Mesendoderm (in vitro differentiated cells): ENCODE results near the gene TGFB2.

ENCODE experiments used
- DNase-seq: peaks from one replicate; pipeline ENCODE4 v3.0.0; 2013
- H2AK5ac ChIP-seq: 2 replicates; pipeline ENCODE4 v1.6.1; 2013; ENCODE audit warnings: low read length, inconsistent platforms
- H2BK120ac ChIP-seq: 2 replicates; pipeline ENCODE4 v1.6.1; 2013; ENCODE audit warnings: low read depth, mild to moderate bottlenecking, low read length, moderate library complexity, mixed read lengths
- H2BK15ac ChIP-seq: replicated peaks from 2 replicates; pipeline ENCODE4 v1.6.1; 2013; ENCODE audit warnings: low read depth, mild to moderate bottlenecking, moderate library complexity
- H2BK5ac ChIP-seq: 2 replicates; pipeline ENCODE4 v1.6.1; 2013; ENCODE audit warnings: low read length, inconsistent platforms
- H3K18ac ChIP-seq: 2 replicates; pipeline ENCODE4 v1.6.1; 2013; ENCODE audit warnings: mild to moderate bottlenecking, low read length, mixed read lengths
- H3K23ac ChIP-seq: one replicate; pipeline ENCODE4 v1.6.1; 2013; ENCODE audit warnings: low read length
- H3K27ac ChIP-seq: 2 replicates; pipeline ENCODE4 v1.5.1; 2013; ENCODE audit warnings: low read depth, mild to moderate bottlenecking, inconsistent platforms, low read length, moderate library complexity
- H3K27me3 ChIP-seq: 2 replicates; pipeline ENCODE4 v1.6.1; 2013; ENCODE audit warnings: low read length, control low read depth, mild to moderate bottlenecking, inconsistent platforms; ENCODE audit not compliant: insufficient read depth, poor library complexity
- H3K36me3 ChIP-seq: 2 replicates; pipeline ENCODE4 v1.6.1; 2013; ENCODE audit warnings: low read length, inconsistent platforms; ENCODE audit not compliant: control insufficient read depth, insufficient read depth
- H3K4ac ChIP-seq: one replicate; pipeline ENCODE4 v1.6.1; 2013; ENCODE audit warnings: low read depth, mild to moderate bottlenecking, low read length, moderate library complexity
- H3K4me1 ChIP-seq: 2 replicates; pipeline ENCODE4 v1.6.1; 2013; ENCODE audit warnings: low read depth, low read length, inconsistent platforms; ENCODE audit not compliant: control insufficient read depth
- H3K4me2 ChIP-seq: 2 replicates; pipeline ENCODE4 v1.6.1; 2013; ENCODE audit warnings: low read length
- H3K4me3 ChIP-seq: 2 replicates; pipeline ENCODE4 v1.5.1; 2013; ENCODE audit warnings: mild to moderate bottlenecking, low read length
- H3K56ac ChIP-seq: one replicate; pipeline ENCODE4 v1.6.1; 2013; ENCODE audit warnings: low read length
- H3K79me1 ChIP-seq: 2 replicates; pipeline ENCODE4 v1.6.1; 2013; ENCODE audit warnings: low read length, inconsistent platforms
- H3K79me2 ChIP-seq: 2 replicates; pipeline ENCODE4 v1.6.1; 2013; ENCODE audit warnings: mild to moderate bottlenecking, low read length; ENCODE audit not compliant: control insufficient read depth, insufficient read depth
- H3K9ac ChIP-seq: 2 replicates; pipeline ENCODE4 v1.6.1; 2013; ENCODE audit warnings: low read length, inconsistent platforms
- H4K5ac ChIP-seq: one replicate; pipeline ENCODE4 v1.6.1; 2013; ENCODE audit warnings: low read length
- H4K8ac ChIP-seq: one replicate; pipeline ENCODE4 v1.6.1; 2013; ENCODE audit warnings: low read depth, mild to moderate bottlenecking, control low read depth, low read length, moderate library complexity
- WGBS: extraction: QIAGEN DNeasy Blood & Tissue Kit; methylation state at CpG from one replicate; pipeline ENCODE4 v1.1.7; 2013; ENCODE audit warnings: low lambda C conversion rate, missing lambda C conversion rate; ENCODE audit not compliant: insufficient coverage; ENCODE audit errors: extremely low coverage; 5-methylcytosine and 5-hydroxymethylcytosine counted together

Gene TGFB2

GRCh38 chr1:218390618-218391017, 45.5 kb downstream of the TGFB2 start:
- no peak for DNase-seq
- no peaks in the 10 kb centered on the region for H3K79me2 ChIP-seq
- no peaks in the 10 kb centered on the region for H3K4me1 ChIP-seq
- H2BK15ac ChIP-seq: no peak overlapping the region
- H4K8ac ChIP-seq: no peak overlapping the region
- H3K56ac ChIP-seq: no peak overlapping the region
- H2AK5ac ChIP-seq: no peak overlapping the region
- H3K23ac ChIP-seq: no peak overlapping the region
- H3K79me1 ChIP-seq: no peaks in the 10 kb centered on the region
- no peak overlapping the region for H2BK5ac ChIP-seq
- no peak overlapping the region for H3K18ac ChIP-seq
- no peak overlapping the region for H4K5ac ChIP-seq
- no peaks in the 10 kb centered on the region for H3K27me3 ChIP-seq
- no peak overlapping the region for H3K4me2 ChIP-seq
- H3K4ac ChIP-seq: no peak overlapping the region
- H2BK120ac ChIP-seq: no peak overlapping the region
- WGBS: no CpG with 5 or more reads among the region's 3 CpGs
- H3K27ac ChIP-seq: no peak overlapping the region
- H3K4me3 ChIP-seq: no peak overlapping the region
- no peaks in the 10 kb centered on the region for H3K36me3 ChIP-seq
- H3K9ac ChIP-seq: no peak overlapping the region

- no peak overlapping the region for H3K27ac ChIP-seq
- WGBS: no CpG with 5 or more reads among the region's 4 CpGs
- H3K79me2 ChIP-seq: no peaks in the 10 kb centered on the region
- no peak overlapping the region for H3K4me2 ChIP-seq
- no peaks in the 10 kb centered on the region for H3K4me1 ChIP-seq
- H3K36me3 ChIP-seq: no peaks in the 10 kb centered on the region
- no peaks in the 10 kb centered on the region for H3K27me3 ChIP-seq
- no peak overlapping the region for H3K4ac ChIP-seq
- no peak overlapping the region for H3K56ac ChIP-seq
- H3K18ac ChIP-seq: no peak overlapping the region
- no peak overlapping the region for H2BK120ac ChIP-seq
- no peak overlapping the region for H2BK5ac ChIP-seq
- no peak overlapping the region for H2AK5ac ChIP-seq
- no peak for DNase-seq
- H4K8ac ChIP-seq: no peak overlapping the region
- H2BK15ac ChIP-seq: no peak overlapping the region
- no peak overlapping the region for H3K4me3 ChIP-seq
- no peak overlapping the region for H3K23ac ChIP-seq
- no peak overlapping the region for H4K5ac ChIP-seq
- no peaks in the 10 kb centered on the region for H3K79me1 ChIP-seq
- no peak overlapping the region for H3K9ac ChIP-seq
Observed at GRCh38 chr1:218392780-218393179, 47.6 kb downstream of the TGFB2 start.

- no peaks in the 10 kb centered on the region for H3K27me3 ChIP-seq
- no peak for DNase-seq
- no peak overlapping the region for H3K18ac ChIP-seq
- H2BK120ac ChIP-seq: no peak overlapping the region
- no peak overlapping the region for H2BK15ac ChIP-seq
- H3K4me1 ChIP-seq: no peaks in the 10 kb centered on the region
- no peaks in the 10 kb centered on the region for H3K79me2 ChIP-seq
- no peak overlapping the region for H2AK5ac ChIP-seq
- no peak overlapping the region for H3K4me2 ChIP-seq
- no peak overlapping the region for H4K8ac ChIP-seq
- H3K79me1 ChIP-seq: no peaks in the 10 kb centered on the region
- H3K27ac ChIP-seq: no peak overlapping the region
- no peak overlapping the region for H3K4me3 ChIP-seq
- H2BK5ac ChIP-seq: no peak overlapping the region
- H4K5ac ChIP-seq: no peak overlapping the region
- no peak overlapping the region for H3K56ac ChIP-seq
- H3K4ac ChIP-seq: no peak overlapping the region
- no peak overlapping the region for H3K9ac ChIP-seq
- no peaks in the 10 kb centered on the region for H3K36me3 ChIP-seq
- no CpG with 5 or more reads among the region's 11 CpGs for WGBS
- H3K23ac ChIP-seq: no peak overlapping the region
Observed at GRCh38 chr1:218394416-218394815, 49.3 kb downstream of the TGFB2 start.

- Histone ChIP-seq H3K9ac (no peak overlapping the region), H3K27ac (no peak overlapping the region), H3K23ac (no peak overlapping the region), H3K27me3 (no peaks in the 10 kb centered on the region), H3K36me3 (no peaks in the 10 kb centered on the region), H3K4me3 (no peak overlapping the region), H2AK5ac (no peak overlapping the region), H3K79me1 (no peaks in the 10 kb centered on the region), H3K4me1 (no peaks in the 10 kb centered on the region), H2BK5ac (no peak overlapping the region), H3K79me2 (no peaks in the 10 kb centered on the region), H3K18ac (no peak overlapping the region), H4K8ac (no peak overlapping the region), H2BK120ac (no peak overlapping the region), H2BK15ac (no peak overlapping the region), H4K5ac (no peak overlapping the region), H3K4me2 (no peak overlapping the region), H3K4ac (no peak overlapping the region), H3K56ac (no peak overlapping the region)
- DNase-seq: no peak
- no CpG with 5 or more reads among the region's 2 CpGs for WGBS
Observed at GRCh38 chr1:218394989-218395388, 49.9 kb downstream of the TGFB2 start.

- H3K4me2 ChIP-seq: no peak overlapping the region
- H3K79me1 ChIP-seq: no peaks in the 10 kb centered on the region
- H3K4me3 ChIP-seq: no peak overlapping the region
- H2BK5ac ChIP-seq: no peak overlapping the region
- H3K18ac ChIP-seq: no peak overlapping the region
- H4K5ac ChIP-seq: no peak overlapping the region
- H3K27ac ChIP-seq: no peak overlapping the region
- H3K4me1 ChIP-seq: no peaks in the 10 kb centered on the region
- H3K56ac ChIP-seq: no peak overlapping the region
- H3K23ac ChIP-seq: no peak overlapping the region
- H3K4ac ChIP-seq: no peak overlapping the region
- H3K9ac ChIP-seq: no peak overlapping the region
- no peaks in the 10 kb centered on the region for H3K36me3 ChIP-seq
- H3K79me2 ChIP-seq: no peaks in the 10 kb centered on the region
- no peak overlapping the region for H2AK5ac ChIP-seq
- H2BK15ac ChIP-seq: no peak overlapping the region
- H2BK120ac ChIP-seq: no peak overlapping the region
- no peak overlapping the region for H4K8ac ChIP-seq
- DNase-seq: no peak
- H3K27me3 ChIP-seq: no peaks in the 10 kb centered on the region
- no CpG with 5 or more reads among the region's 1 CpG for WGBS
Observed at GRCh38 chr1:218395916-218396315, 50.8 kb downstream of the TGFB2 start.

GRCh38 chr1:218397752-218398339, 52.7 kb downstream of the TGFB2 start:
- H3K9ac ChIP-seq: no peak overlapping the region
- H3K4ac ChIP-seq: no peak overlapping the region
- H2BK5ac ChIP-seq: no peak overlapping the region
- no peak overlapping the region for H3K27ac ChIP-seq
- H3K4me3 ChIP-seq: no peak overlapping the region
- H3K4me2 ChIP-seq: no peak overlapping the region
- no peak overlapping the region for H2BK15ac ChIP-seq
- H3K56ac ChIP-seq: no peak overlapping the region
- H4K5ac ChIP-seq: no peak overlapping the region
- H3K36me3 ChIP-seq: no peaks in the 10 kb centered on the region
- no peaks in the 10 kb centered on the region for H3K4me1 ChIP-seq
- DNase-seq: peak; percentile 8
- no peak overlapping the region for H2BK120ac ChIP-seq
- H2AK5ac ChIP-seq: no peak overlapping the region
- no peaks in the 10 kb centered on the region for H3K27me3 ChIP-seq
- no peak overlapping the region for H4K8ac ChIP-seq
- no peak overlapping the region for H3K18ac ChIP-seq
- no peaks in the 10 kb centered on the region for H3K79me2 ChIP-seq
- H3K23ac ChIP-seq: no peak overlapping the region
- WGBS: no CpG with 5 or more reads among the region's 8 CpGs
- H3K79me1 ChIP-seq: no peaks in the 10 kb centered on the region
